ENCODE results near the gene ADCK1. TPM values are rescaled to one million over a fixed set of nuclear protein-coding genes. Genes with fewer than 3 reads are reported as not detected.

The ADCK1 gene
- total RNA-seq, 1 donor from 2014 or later, result 10.3 TPM

DNA sequence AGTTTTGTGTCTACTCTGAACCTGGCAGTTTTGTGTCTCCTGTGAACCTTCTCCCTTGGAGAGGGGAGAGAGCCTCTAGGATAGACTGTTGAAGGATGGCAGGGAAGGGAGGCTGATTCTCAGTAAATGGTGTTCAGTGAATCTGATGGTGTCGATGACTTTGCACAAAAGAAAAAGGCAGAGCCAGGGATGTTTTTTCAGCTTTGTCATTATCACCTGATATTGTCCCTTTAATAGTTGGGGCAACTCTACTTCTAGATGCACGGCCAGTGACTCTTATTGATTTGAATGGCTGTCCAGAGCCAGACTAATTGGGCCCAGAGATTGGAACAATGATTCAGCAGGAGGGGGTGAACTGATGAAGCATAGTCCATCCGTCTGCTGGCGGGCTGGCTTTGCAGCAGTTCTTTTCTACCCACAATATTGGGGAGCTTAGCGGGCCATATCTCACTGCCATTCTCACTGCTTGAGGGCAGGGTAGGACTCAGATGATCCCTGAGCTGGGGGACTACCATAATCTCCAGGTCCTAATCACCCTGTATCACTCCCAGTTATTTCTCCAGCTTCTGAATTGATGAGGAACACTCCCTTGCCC, 93.1 kb downstream of the ADCK1 start:
- intact Hi-C loops (cut with micrococcal nuclease), result no loop called here
- H3K27me3 ChIP-seq (ENCODE audit: low read depth), result no peaks in the 10 kb centered on the region
- H3K36me3 ChIP-seq, result peaks cover 15% of the 10 kb centered on the region
- peaks cover 11% of the 10 kb centered on the region for H3K9me3 ChIP-seq (replicated peaks)
- peaks cover 14% of the 10 kb centered on the region for H3K4me1 ChIP-seq
- DNase-seq, result no peak
- no peak overlapping the region for H3K4me3 ChIP-seq
- peak overlapping the region; percentile 17 for H3K27ac ChIP-seq (replicated peaks)
- TF ChIP-seq, protein P1, sequence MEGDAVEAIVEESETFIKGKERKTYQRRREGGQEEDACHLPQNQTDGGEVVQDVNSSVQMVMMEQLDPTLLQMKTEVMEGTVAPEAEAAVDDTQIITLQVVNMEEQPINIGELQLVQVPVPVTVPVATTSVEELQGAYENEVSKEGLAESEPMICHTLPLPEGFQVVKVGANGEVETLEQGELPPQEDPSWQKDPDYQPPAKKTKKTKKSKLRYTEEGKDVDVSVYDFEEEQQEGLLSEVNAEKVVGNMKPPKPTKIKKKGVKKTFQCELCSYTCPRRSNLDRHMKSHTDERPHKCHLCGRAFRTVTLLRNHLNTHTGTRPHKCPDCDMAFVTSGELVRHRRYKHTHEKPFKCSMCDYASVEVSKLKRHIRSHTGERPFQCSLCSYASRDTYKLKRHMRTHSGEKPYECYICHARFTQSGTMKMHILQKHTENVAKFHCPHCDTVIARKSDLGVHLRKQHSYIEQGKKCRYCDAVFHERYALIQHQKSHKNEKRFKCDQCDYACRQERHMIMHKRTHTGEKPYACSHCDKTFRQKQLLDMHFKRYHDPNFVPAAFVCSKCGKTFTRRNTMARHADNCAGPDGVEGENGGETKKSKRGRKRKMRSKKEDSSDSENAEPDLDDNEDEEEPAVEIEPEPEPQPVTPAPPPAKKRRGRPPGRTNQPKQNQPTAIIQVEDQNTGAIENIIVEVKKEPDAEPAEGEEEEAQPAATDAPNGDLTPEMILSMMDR (IDR thresholded peaks at IDR 0.05; ENCODE audit: borderline replicate concordance), result no peak

GRCh38 chr14:77897374-77897773, 97.5 kb downstream of the ADCK1 start:
- intact Hi-C loops (cut with micrococcal nuclease), result no loop called here
- peaks cover 6% of the 10 kb centered on the region for H3K4me1 ChIP-seq
- H3K27me3 ChIP-seq (ENCODE audit: low read depth), result no peaks in the 10 kb centered on the region
- no peak overlapping the region for H3K27ac ChIP-seq (replicated peaks)
- no peaks in the 10 kb centered on the region for H3K9me3 ChIP-seq (replicated peaks)
- TF ChIP-seq, protein P1 (IDR thresholded peaks at IDR 0.05; ENCODE audit: borderline replicate concordance), result no peak
- peaks cover 5% of the 10 kb centered on the region for H3K36me3 ChIP-seq
- DNase-seq, result no peak
- no peak overlapping the region for H3K4me3 ChIP-seq

GRCh38 chr14:77902811-77903210, 102.9 kb downstream of the ADCK1 start:
- DNase-seq, result no peak
- Histone ChIP-seq H3K36me3 (peaks cover 16% of the 10 kb centered on the region), H3K27ac (replicated peaks) (no peak overlapping the region), H3K4me1 (no peaks in the 10 kb centered on the region), H3K9me3 (replicated peaks) (peaks cover 5% of the 10 kb centered on the region), H3K4me3 (no peak overlapping the region), H3K27me3 (ENCODE audit: low read depth) (no peaks in the 10 kb centered on the region)
- TF ChIP-seq, protein P1 (IDR thresholded peaks at IDR 0.05; ENCODE audit: borderline replicate concordance), result no peak
- intact Hi-C loops (cut with micrococcal nuclease), result no loop called here

DNA sequence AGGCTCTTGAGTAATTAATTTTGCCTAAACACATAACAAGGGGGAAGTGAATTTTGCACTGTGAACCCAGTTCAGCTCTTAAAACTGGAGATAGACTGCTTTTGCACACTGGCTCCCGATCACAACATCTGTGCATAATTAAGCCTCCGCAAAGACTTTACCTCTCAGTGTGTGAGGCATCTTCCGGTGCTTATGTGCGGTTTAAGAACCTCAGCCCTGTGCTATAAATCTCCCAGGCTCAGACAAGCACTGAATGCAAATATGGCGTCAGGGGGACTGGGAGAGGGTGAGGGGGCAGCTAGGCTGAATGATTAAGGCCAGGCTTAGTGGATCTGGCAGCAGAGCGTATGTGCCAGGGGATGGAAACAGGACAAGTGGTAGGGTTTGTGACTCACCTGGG, 103.3 kb downstream of the ADCK1 start:
- TF ChIP-seq, protein P1 (IDR thresholded peaks at IDR 0.05; ENCODE audit: borderline replicate concordance), result no peak
- H3K27me3 ChIP-seq (ENCODE audit: low read depth), result no peaks in the 10 kb centered on the region
- H3K4me1 ChIP-seq, result no peaks in the 10 kb centered on the region
- intact Hi-C loops (cut with micrococcal nuclease), result no loop called here
- no peak overlapping the region for H3K27ac ChIP-seq (replicated peaks)
- peaks cover 5% of the 10 kb centered on the region for H3K9me3 ChIP-seq (replicated peaks)
- DNase-seq, result no peak
- no peak overlapping the region for H3K4me3 ChIP-seq
- H3K36me3 ChIP-seq, result peaks cover 16% of the 10 kb centered on the region

- H3K27ac ChIP-seq (replicated peaks), result no peak overlapping the region
Observed at GRCh38 chr14:77903937-77904617, 104.2 kb downstream of the ADCK1 start.

More at GRCh38 chr14:77903937-77904617, 104.2 kb downstream of the ADCK1 start:
- Histone ChIP-seq H3K4me3 (no peak overlapping the region), H3K9me3 (replicated peaks) (peaks cover 5% of the 10 kb centered on the region), H3K27me3 (ENCODE audit: low read depth) (no peaks in the 10 kb centered on the region), H3K36me3 (peaks cover 16% of the 10 kb centered on the region), H3K4me1 (no peaks in the 10 kb centered on the region)
- intact Hi-C loops (cut with micrococcal nuclease), result no loop called here
- no peak for DNase-seq
- TF ChIP-seq, protein P1 (IDR thresholded peaks at IDR 0.05; ENCODE audit: borderline replicate concordance), result no peak

All from left ventricle myocardium inferior (tissue), 1 donor.